Hepatocyte (in vitro differentiated cells): ENCODE results near the gene ZNF354C.

ENCODE experiments used
- CTCF ChIP-seq: fragments of 200-600 bp; sonication (generic); IDR thresholded peaks from 2 replicates; pipeline ENCODE4 v1.5.1; 2016; ENCODE audit warnings: antibody characterized with exemption, mild to moderate bottlenecking; ENCODE audit not compliant: poor library complexity
- EZH2 ChIP-seq: fragments of 200-600 bp; sonication (generic); IDR thresholded peaks from 2 replicates; pipeline ENCODE4 v1.6.1; 2016; ENCODE audit warnings: antibody characterized with exemption, mild to moderate bottlenecking, borderline replicate concordance

GRCh38 chr5:179131321-179131835 is 71.2 kb downstream of the ZNF354C start:
- TF ChIP-seq CTCF: no peak
- TF ChIP-seq EZH2: no peak
